Brain microvascular endothelial cell (primary cell): ENCODE data around the gene MYCBP2.

Experiments
- DNase-seq: peaks from one replicate; pipeline ENCODE4 v3.0.0-alpha.2; 2020
- H3K27ac ChIP-seq: fragments of 250-450 bp; sonication (Bioruptor Pico); 2 replicates; pipeline ENCODE4 v1.5.1; 2020; ENCODE audit warnings: mild to moderate bottlenecking, moderate library complexity
- H3K27me3 ChIP-seq: fragments of 250-450 bp; sonication (Bioruptor Pico); replicated peaks from 2 replicates; pipeline ENCODE4 v1.5.1; 2020; ENCODE audit warnings: mild to moderate bottlenecking
- H3K36me3 ChIP-seq: fragments of 250-450 bp; sonication (Bioruptor Pico); replicated peaks from 2 replicates; pipeline ENCODE4 v1.5.1; 2020; ENCODE audit warnings: mild to moderate bottlenecking
- H3K4me3 ChIP-seq: 2 replicates; pipeline ENCODE4 v1.5.1; 2011; ENCODE audit warnings: low read depth, mild to moderate bottlenecking, control low read depth, low read length, moderate library complexity
- CTCF ChIP-seq: IDR thresholded peaks from 2 replicates; pipeline ENCODE4 v1.5.1; 2011; ENCODE audit warnings: low read depth, mild to moderate bottlenecking, moderate library complexity, low read length, control low read depth, inconsistent platforms; ENCODE audit errors: missing control alignments
- in situ Hi-C: cut with HindIII; loops from 2 replicates; pipeline ENCODE4 v1.10.0; 2017; ENCODE audit warnings: low sequenced_read_pairs, low pct_ligation_motif_present

The MYCBP2 gene

GRCh38 chr13:77313923-77314322, 13.0 kb downstream of the MYCBP2 start:
- no peak for TF ChIP-seq CTCF
- no peak for DNase-seq
- Histone ChIP-seq H3K27ac (no peak overlapping the region), H3K36me3 (no peaks in the 10 kb centered on the region), H3K4me3 (no peak overlapping the region), H3K27me3 (no peaks in the 10 kb centered on the region)
- in situ Hi-C loops, result no loop called here

- H3K4me3 ChIP-seq, result no peak overlapping the region
- DNase-seq, result no peak
- in situ Hi-C loops, result no loop called here
- no peaks in the 10 kb centered on the region for H3K27me3 ChIP-seq
- TF ChIP-seq CTCF, result no peak
- no peaks in the 10 kb centered on the region for H3K36me3 ChIP-seq
- no peak overlapping the region for H3K27ac ChIP-seq
Measured at GRCh38 chr13:77312311-77312710, 14.6 kb downstream of the MYCBP2 start.

- in situ Hi-C loops, result no loop called here
- Histone ChIP-seq H3K27me3 (no peaks in the 10 kb centered on the region), H3K4me3 (no peak overlapping the region)
Measured at GRCh38 chr13:77310579-77311279, 16.2 kb downstream of the MYCBP2 start.

GRCh38 chr13:77310161-77310560, 16.7 kb downstream of the MYCBP2 start:
- H3K4me3 ChIP-seq, result no peak overlapping the region
- no peaks in the 10 kb centered on the region for H3K27me3 ChIP-seq
- no peak for DNase-seq
- no peak for TF ChIP-seq CTCF
- in situ Hi-C loops, result no loop called here
- H3K27ac ChIP-seq, result no peak overlapping the region
- H3K36me3 ChIP-seq, result no peaks in the 10 kb centered on the region

More at GRCh38 chr13:77310579-77311279, 16.2 kb downstream of the MYCBP2 start:
- no peak for DNase-seq
- no peak for TF ChIP-seq CTCF
- Histone ChIP-seq H3K36me3 (no peaks in the 10 kb centered on the region), H3K27ac (no peak overlapping the region)

GRCh38 chr13:77309254-77309653, 17.6 kb downstream of the MYCBP2 start:
- in situ Hi-C loops, result no loop called here
- Histone ChIP-seq H3K27ac (no peak overlapping the region), H3K4me3 (no peak overlapping the region), H3K36me3 (no peaks in the 10 kb centered on the region), H3K27me3 (no peaks in the 10 kb centered on the region)
- DNase-seq, result no peak
- TF ChIP-seq CTCF, result no peak

GRCh38 chr13:77306458-77306857, 20.4 kb downstream of the MYCBP2 start:
- no peak for TF ChIP-seq CTCF
- H3K27me3 ChIP-seq, result no peaks in the 10 kb centered on the region
- DNase-seq, result no peak
- H3K27ac ChIP-seq, result no peak overlapping the region
- no peak overlapping the region for H3K4me3 ChIP-seq
- in situ Hi-C loops, result no loop called here
- no peaks in the 10 kb centered on the region for H3K36me3 ChIP-seq
